M059J (cell line): ENCODE measurements around the gene LCP1. TPM values are rescaled to one million over a fixed set of nuclear protein-coding genes. Genes with fewer than 3 reads are reported as not detected.
"Not testable (repeated sequence)": the region's sequence is repeated elsewhere in the genome, so short reads cannot be mapped to it uniquely, and the experiment has no call there.

ENCODE experiments used
- DNase-seq: peaks from one replicate; pipeline ENCODE4 v3.0.0-alpha.2; 2012; ENCODE audit warnings: low read depth
- total RNA-seq: library from RNA; depleted of rRNA; stranded (reverse); fragments of >200 nt; shearing (Covaris generic); gene quantifications from 2 replicates; pipeline ENCODE4 v1.2.3, GENCODE V29; 2014; rRNA removed

Gene LCP1
- total RNA-seq = 21.3 and 29.6 TPM in 2 replicates

GRCh38 chr13:46181840-46182490 lies at the start of gene LCP1:
LCP1 (minus strand) TSS chr13:46182177; CDS start chr13:46159662, 22,515 bp downstream.
- DNase-seq = peak; percentile 65

GRCh38 chr13:46229251-46229650 lies 47.3 kb upstream of the LCP1 start:
- peak; percentile 53 for DNase-seq

- peak; percentile 23 for DNase-seq
These were observed 38.3 kb upstream of the LCP1 start for GRCh38 chr13:46220234-46220633.

- not testable (repeated sequence) for DNase-seq
These were observed 32.8 kb upstream of the LCP1 start for GRCh38 chr13:46214741-46215140.

GRCh38 chr13:46213242-46213641 lies 31.3 kb upstream of the LCP1 start:
- peak; percentile 4 for DNase-seq

- DNase-seq = peak; percentile 55
These were observed 29.7 kb upstream of the LCP1 start, which contains the start of gene LRRC63 for GRCh38 chr13:46211483-46212351. LRRC63 (plus strand) TSS chr13:46211928; CDS start chr13:46213035, 1,107 bp downstream.

- DNase-seq = peak; percentile 19
These were observed 29.1 kb upstream of the LCP1 start for GRCh38 chr13:46211116-46211482.

- DNase-seq = no peak
These were observed 28.5 kb upstream of the LCP1 start for GRCh38 chr13:46210362-46211083.

GRCh38 chr13:46207828-46208227 lies 25.9 kb upstream of the LCP1 start:
- no peak for DNase-seq

- no peak for DNase-seq
These were observed 24.2 kb upstream of the LCP1 start for GRCh38 chr13:46206143-46206542.

GRCh38 chr13:46202966-46203365 lies 21.0 kb upstream of the LCP1 start:
- DNase-seq = no peak

- no peak for DNase-seq
These were observed 20.3 kb upstream of the LCP1 start for GRCh38 chr13:46202188-46202795.

- no peak for DNase-seq
These were observed 16.8 kb upstream of the LCP1 start for GRCh38 chr13:46198696-46199193.

GRCh38 chr13:46197299-46198048 lies 15.5 kb upstream of the LCP1 start:
- no peak for DNase-seq

GRCh38 chr13:46195016-46195415 lies 13.0 kb upstream of the LCP1 start:
- no peak for DNase-seq

GRCh38 chr13:46192412-46192811 lies 10.4 kb upstream of the LCP1 start:
- DNase-seq = no peak

GRCh38 chr13:46185634-46186033 lies 3.7 kb upstream of the LCP1 start:
- DNase-seq = no peak

GRCh38 chr13:46184277-46184699 lies 2.3 kb upstream of the LCP1 start:
- DNase-seq = peak; percentile 27

GRCh38 chr13:46183018-46183946 lies 1.3 kb upstream of the LCP1 start:
- DNase-seq = no peak

GRCh38 chr13:46182491-46182877 lies 507 bp upstream of the LCP1 start:
- no peak for DNase-seq
